ENCODE results near the gene MCM10.

Gene MCM10

GRCh38 chr10:13160934-13161856, at the start of gene MCM10:
Gene MCM10, plus strand, starts transcription at chr10:13161558. Its CDS starts 2,645 bp downstream, at chr10:13164203.
- H3K4me3 Mint-ChIP-seq, result peak within 1 kb of the TSS; percentile 74
- H3K27me3 Mint-ChIP-seq, result peaks cover 7% of the 10 kb centered on the region
- no peaks in the 10 kb centered on the region for H3K9me3 Mint-ChIP-seq
- intact Hi-C loops (cut with micrococcal nuclease), result loop anchor here (1.0 to 2.0 kb wide), 2 partner anchors 141 to 192 kb away; no protein-coding TSS in a partner anchor
- H3K36me3 Mint-ChIP-seq (ENCODE audit: low read depth), result no peaks in the 10 kb centered on the region
- peak within 1 kb of the TSS; percentile 61 for H3K27ac Mint-ChIP-seq
- peaks cover 15% of the 10 kb centered on the region for H3K4me1 Mint-ChIP-seq (ENCODE audit: low read depth)

- intact Hi-C loops (cut with micrococcal nuclease), result no loop called here
- peaks cover 72% of the 10 kb centered on the region for H3K36me3 Mint-ChIP-seq (ENCODE audit: low read depth)
- no peak overlapping the region for H3K27ac Mint-ChIP-seq
- no peaks in the 10 kb centered on the region for H3K9me3 Mint-ChIP-seq
- H3K4me1 Mint-ChIP-seq (ENCODE audit: low read depth), result peaks cover 15% of the 10 kb centered on the region
- H3K4me3 Mint-ChIP-seq, result no peak overlapping the region
- H3K27me3 Mint-ChIP-seq, result peaks cover 72% of the 10 kb centered on the region
Measured at GRCh38 chr10:13113544-13113943, 47.8 kb upstream of the MCM10 start.

GRCh38 chr10:13115832-13116803, 45.2 kb upstream of the MCM10 start:
- H3K4me3 Mint-ChIP-seq, result no peak overlapping the region

GRCh38 chr10:13117841-13118783, 43.2 kb upstream of the MCM10 start:
- Mint-ChIP-seq H3K36me3 (ENCODE audit: low read depth) (peaks cover 77% of the 10 kb centered on the region), H3K27me3 (peaks cover 77% of the 10 kb centered on the region), H3K9me3 (no peaks in the 10 kb centered on the region), H3K4me3 (peak overlapping the region; percentile 6), H3K27ac (no peak overlapping the region), H3K4me1 (ENCODE audit: low read depth) (peaks cover 28% of the 10 kb centered on the region)
- intact Hi-C loops (cut with micrococcal nuclease), result loop anchor here (5.0 kb wide), 1 partner anchor 184 kb away; the partner anchor contains the start of gene PHYH

More at GRCh38 chr10:13115832-13116803, 45.2 kb upstream of the MCM10 start:
- H3K27ac Mint-ChIP-seq, result no peak overlapping the region
- intact Hi-C loops (cut with micrococcal nuclease), result loop anchor here (5.0 kb wide), 1 partner anchor 186 kb away; the partner anchor contains the start of gene PHYH
- H3K9me3 Mint-ChIP-seq, result no peaks in the 10 kb centered on the region
- H3K4me1 Mint-ChIP-seq (ENCODE audit: low read depth), result peaks cover 27% of the 10 kb centered on the region
- H3K36me3 Mint-ChIP-seq (ENCODE audit: low read depth), result peaks cover 73% of the 10 kb centered on the region
- peaks cover 76% of the 10 kb centered on the region for H3K27me3 Mint-ChIP-seq

- Mint-ChIP-seq H3K27me3 (peaks cover 77% of the 10 kb centered on the region), H3K4me1 (ENCODE audit: low read depth) (peaks cover 28% of the 10 kb centered on the region), H3K9me3 (no peaks in the 10 kb centered on the region), H3K36me3 (ENCODE audit: low read depth) (peaks cover 77% of the 10 kb centered on the region), H3K4me3 (no peak overlapping the region), H3K27ac (no peak overlapping the region)
- intact Hi-C loops (cut with micrococcal nuclease), result loop anchor here (5.0 kb wide), 1 partner anchor 183 kb away; the partner anchor contains the start of gene PHYH
Measured at GRCh38 chr10:13118784-13119410, 42.5 kb upstream of the MCM10 start.

- Mint-ChIP-seq H3K27ac (no peak overlapping the region), H3K36me3 (ENCODE audit: low read depth) (peaks cover 83% of the 10 kb centered on the region), H3K9me3 (no peaks in the 10 kb centered on the region), H3K4me1 (ENCODE audit: low read depth) (peaks cover 28% of the 10 kb centered on the region), H3K27me3 (peaks cover 75% of the 10 kb centered on the region), H3K4me3 (no peak overlapping the region)
- intact Hi-C loops (cut with micrococcal nuclease), result no loop called here
Measured at GRCh38 chr10:13120786-13121499, 40.4 kb upstream of the MCM10 start.

- H3K9me3 Mint-ChIP-seq, result no peaks in the 10 kb centered on the region
- no peak overlapping the region for H3K27ac Mint-ChIP-seq
- H3K27me3 Mint-ChIP-seq, result peaks cover 71% of the 10 kb centered on the region
- peaks cover 28% of the 10 kb centered on the region for H3K4me1 Mint-ChIP-seq (ENCODE audit: low read depth)
- intact Hi-C loops (cut with micrococcal nuclease), result no loop called here
- H3K36me3 Mint-ChIP-seq (ENCODE audit: low read depth), result peaks cover 83% of the 10 kb centered on the region
- H3K4me3 Mint-ChIP-seq, result no peak overlapping the region
Measured at GRCh38 chr10:13121500-13121854, 39.9 kb upstream of the MCM10 start.

GRCh38 chr10:13136651-13137050, 24.7 kb upstream of the MCM10 start:
- Mint-ChIP-seq H3K27me3 (no peaks in the 10 kb centered on the region), H3K4me3 (no peak overlapping the region), H3K9me3 (no peaks in the 10 kb centered on the region), H3K36me3 (ENCODE audit: low read depth) (peaks cover 62% of the 10 kb centered on the region), H3K27ac (no peak overlapping the region), H3K4me1 (ENCODE audit: low read depth) (no peaks in the 10 kb centered on the region)
- intact Hi-C loops (cut with micrococcal nuclease), result no loop called here

- H3K9me3 Mint-ChIP-seq, result no peaks in the 10 kb centered on the region
- no peak overlapping the region for H3K4me3 Mint-ChIP-seq
- H3K27ac Mint-ChIP-seq, result no peak overlapping the region
- H3K36me3 Mint-ChIP-seq (ENCODE audit: low read depth), result peaks cover 37% of the 10 kb centered on the region
- no peaks in the 10 kb centered on the region for H3K4me1 Mint-ChIP-seq (ENCODE audit: low read depth)
- H3K27me3 Mint-ChIP-seq, result no peaks in the 10 kb centered on the region
- intact Hi-C loops (cut with micrococcal nuclease), result no loop called here
Measured at GRCh38 chr10:13139150-13139549, 22.2 kb upstream of the MCM10 start.

- Mint-ChIP-seq H3K27ac (no peak overlapping the region), H3K4me1 (ENCODE audit: low read depth) (no peaks in the 10 kb centered on the region), H3K27me3 (no peaks in the 10 kb centered on the region), H3K9me3 (no peaks in the 10 kb centered on the region), H3K36me3 (ENCODE audit: low read depth) (peaks cover 32% of the 10 kb centered on the region), H3K4me3 (no peak overlapping the region)
- intact Hi-C loops (cut with micrococcal nuclease), result no loop called here
Measured at GRCh38 chr10:13139676-13140075, 21.7 kb upstream of the MCM10 start.

- no peak overlapping the region for H3K27ac Mint-ChIP-seq
Measured at GRCh38 chr10:13140627-13141190, 20.6 kb upstream of the MCM10 start.

GRCh38 chr10:13143766-13144165, 17.6 kb upstream of the MCM10 start:
- Mint-ChIP-seq H3K36me3 (ENCODE audit: low read depth) (peaks cover 7% of the 10 kb centered on the region), H3K9me3 (no peaks in the 10 kb centered on the region), H3K4me3 (no peak overlapping the region), H3K27me3 (peaks cover 4% of the 10 kb centered on the region), H3K27ac (no peak overlapping the region), H3K4me1 (ENCODE audit: low read depth) (no peaks in the 10 kb centered on the region)
- intact Hi-C loops (cut with micrococcal nuclease), result no loop called here

More at GRCh38 chr10:13140627-13141190, 20.6 kb upstream of the MCM10 start:
- H3K4me3 Mint-ChIP-seq, result no peak overlapping the region
- no peaks in the 10 kb centered on the region for H3K9me3 Mint-ChIP-seq
- no peaks in the 10 kb centered on the region for H3K4me1 Mint-ChIP-seq (ENCODE audit: low read depth)
- peaks cover 23% of the 10 kb centered on the region for H3K36me3 Mint-ChIP-seq (ENCODE audit: low read depth)
- no peaks in the 10 kb centered on the region for H3K27me3 Mint-ChIP-seq
- intact Hi-C loops (cut with micrococcal nuclease), result no loop called here

Measured in dendritic cell treated with granulocyte-macrophage colony-stimulating factor and Interleukin-4, amounts not matched to agents 40 ng/mL and 50 ng/mL, for 4 days (primary cell).